Gastroesophageal sphincter (tissue), 3 donors: Measurements from ENCODE around the gene NR2E1.

Source experiments
- EP300 ChIP-seq: sonication (generic); formaldehyde crosslinking; IDR thresholded peaks from one replicate; pipeline ENCODE4 v1.6.1; 2017; ENCODE audit warnings: antibody characterized with exemption, mild to moderate bottlenecking
- POLR2A ChIP-seq, 2 donors: fragments of 450-650 bp; IDR thresholded peaks; one replicate each; pipeline ENCODE4 v1.6.1; 2017; ENCODE audit warnings: antibody characterized with exemption in 2 of 2, mild to moderate bottlenecking in 2 of 2, moderate library complexity in 1 of 2
- TF ChIP-seq, protein P1 (sequence below), 4 experiments: fragments of 200-600 bp in 2 of 4; fragments of 450-650 bp in 2 of 4; sonication (generic) in 1 of 4; IDR thresholded peaks; one replicate each; pipeline ENCODE4 v1.5.1; 2017 to 2019; ENCODE audit warnings: antibody characterized with exemption in 4 of 4, mild to moderate bottlenecking in 2 of 4, moderate library complexity in 2 of 4

DNA sequence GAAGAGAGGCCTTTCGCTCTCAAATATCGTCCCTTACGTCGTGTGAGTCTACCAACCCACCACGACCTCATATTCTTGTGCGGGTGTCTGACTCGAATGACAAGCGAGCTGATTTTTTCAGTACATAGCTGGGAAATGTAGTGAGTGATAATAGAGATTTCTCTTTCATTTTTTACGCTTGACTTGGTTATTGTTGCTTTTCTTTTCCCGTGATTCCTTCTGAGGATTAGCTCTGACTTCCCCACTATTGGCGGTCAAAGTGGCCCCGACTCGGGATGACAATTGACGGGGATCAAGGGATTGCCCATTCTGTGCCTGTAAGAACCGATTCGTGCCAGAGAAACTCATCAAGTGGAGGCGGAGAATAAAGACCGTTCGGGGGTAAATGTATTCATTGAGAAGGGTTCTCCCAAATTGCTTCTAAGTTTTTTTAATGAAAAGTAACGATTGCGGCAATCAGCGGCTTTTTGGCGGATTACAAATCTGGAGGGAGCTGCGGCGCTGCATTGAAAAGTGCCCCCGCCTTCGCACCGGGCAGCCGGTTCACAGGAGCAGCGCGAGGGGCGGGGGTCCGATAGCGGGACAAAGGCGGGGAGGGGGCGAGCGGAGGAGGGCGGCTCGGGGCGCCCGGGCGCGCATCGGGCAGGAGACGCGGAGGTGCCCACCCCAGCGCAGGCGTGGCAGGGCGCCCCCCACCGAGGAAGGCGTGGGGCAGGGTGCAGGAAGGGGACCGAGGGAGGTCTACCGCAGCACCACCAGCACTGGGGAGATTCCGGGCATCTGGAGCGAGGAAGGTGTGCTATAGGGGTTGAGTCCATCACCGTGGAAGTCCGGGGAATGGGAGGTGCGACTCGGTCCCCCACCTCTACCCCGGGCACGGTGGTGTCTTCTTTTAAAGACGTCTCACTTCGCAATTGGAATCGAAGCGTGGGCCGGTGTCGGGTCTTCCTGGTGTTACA lies 46.7 kb upstream of the NR2E1 start:
- TF ChIP-seq POLR2A (IDR thresholded peaks at IDR 0.05): no peak
- TF ChIP-seq, protein P1, sequence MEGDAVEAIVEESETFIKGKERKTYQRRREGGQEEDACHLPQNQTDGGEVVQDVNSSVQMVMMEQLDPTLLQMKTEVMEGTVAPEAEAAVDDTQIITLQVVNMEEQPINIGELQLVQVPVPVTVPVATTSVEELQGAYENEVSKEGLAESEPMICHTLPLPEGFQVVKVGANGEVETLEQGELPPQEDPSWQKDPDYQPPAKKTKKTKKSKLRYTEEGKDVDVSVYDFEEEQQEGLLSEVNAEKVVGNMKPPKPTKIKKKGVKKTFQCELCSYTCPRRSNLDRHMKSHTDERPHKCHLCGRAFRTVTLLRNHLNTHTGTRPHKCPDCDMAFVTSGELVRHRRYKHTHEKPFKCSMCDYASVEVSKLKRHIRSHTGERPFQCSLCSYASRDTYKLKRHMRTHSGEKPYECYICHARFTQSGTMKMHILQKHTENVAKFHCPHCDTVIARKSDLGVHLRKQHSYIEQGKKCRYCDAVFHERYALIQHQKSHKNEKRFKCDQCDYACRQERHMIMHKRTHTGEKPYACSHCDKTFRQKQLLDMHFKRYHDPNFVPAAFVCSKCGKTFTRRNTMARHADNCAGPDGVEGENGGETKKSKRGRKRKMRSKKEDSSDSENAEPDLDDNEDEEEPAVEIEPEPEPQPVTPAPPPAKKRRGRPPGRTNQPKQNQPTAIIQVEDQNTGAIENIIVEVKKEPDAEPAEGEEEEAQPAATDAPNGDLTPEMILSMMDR (IDR thresholded peaks at IDR 0.05): no peak
- no peak for TF ChIP-seq EP300
